GM21825 (cell line): ENCODE results near the gene DISP1.
A peak's percentile ranks its signal among the peaks of the same experiment; 100 is the strongest.

ENCODE experiments used
- ATAC-seq: cut with Tn5 transposase; IDR thresholded peaks from one replicate; pipeline ENCODE4 v1.9.1; 2021; ENCODE audit warnings: mild to moderate bottlenecking, moderate library complexity; ENCODE audit not compliant: unreplicated experiment

DISP1 gene

GRCh38 chr1:222814536-222815439, at the start of gene DISP1:
DISP1 (plus strand) TSS chr1:222815039; CDS start chr1:222942824, 127,785 bp downstream.
- ATAC-seq, result peak; percentile 89

- ATAC-seq, result no peak
Observed at GRCh38 chr1:222767152-222767571, 47.7 kb upstream of the DISP1 start.

- ATAC-seq, result no peak
Observed at GRCh38 chr1:222768592-222768991, 46.2 kb upstream of the DISP1 start.

- no peak for ATAC-seq
Observed at GRCh38 chr1:222769181-222769580, 45.7 kb upstream of the DISP1 start.

- ATAC-seq, result no peak
Observed at GRCh38 chr1:222769971-222770620, 44.7 kb upstream of the DISP1 start.

GRCh38 chr1:222772996-222773379, 41.9 kb upstream of the DISP1 start:
- peak; percentile 81 for ATAC-seq

- no peak for ATAC-seq
Observed at GRCh38 chr1:222777463-222777862, 37.4 kb upstream of the DISP1 start.

- ATAC-seq, result no peak
Observed at GRCh38 chr1:222777977-222778376, 36.9 kb upstream of the DISP1 start.

- ATAC-seq, result no peak
Observed at GRCh38 chr1:222781251-222781650, 33.6 kb upstream of the DISP1 start.

- ATAC-seq, result no peak
Observed at GRCh38 chr1:222783051-222783450, 31.8 kb upstream of the DISP1 start.

- ATAC-seq, result no peak
Observed at GRCh38 chr1:222784371-222784770, 30.5 kb upstream of the DISP1 start.

- no peak for ATAC-seq
Observed at GRCh38 chr1:222784916-222785315, 29.9 kb upstream of the DISP1 start.

GRCh38 chr1:222785529-222785928, 29.3 kb upstream of the DISP1 start:
- ATAC-seq, result no peak

GRCh38 chr1:222786121-222786520, 28.7 kb upstream of the DISP1 start:
- ATAC-seq, result no peak

- no peak for ATAC-seq
Observed at GRCh38 chr1:222787729-222788128, 27.1 kb upstream of the DISP1 start.

- peak; percentile 81 for ATAC-seq
Observed at GRCh38 chr1:222788402-222789156, 26.3 kb upstream of the DISP1 start.

- ATAC-seq, result no peak
Observed at GRCh38 chr1:222790115-222790514, 24.7 kb upstream of the DISP1 start.

- ATAC-seq, result no peak
Observed at GRCh38 chr1:222790520-222790919, 24.3 kb upstream of the DISP1 start.

- no peak for ATAC-seq
Observed at GRCh38 chr1:222791006-222791710, 23.7 kb upstream of the DISP1 start.

GRCh38 chr1:222792744-222793143, 22.1 kb upstream of the DISP1 start:
- no peak for ATAC-seq
